H9 (cell line): ENCODE measurements around the gene BANF1. TPM values are rescaled to one million over a fixed set of nuclear protein-coding genes. Genes with fewer than 3 reads are reported as not detected.

Experiments used
- DNase-seq: peaks from one replicate; pipeline ENCODE4 v3.0.0-alpha.2; 2017
- H2AFZ ChIP-seq: one replicate; pipeline ENCODE4 v1.6.1; 2013; ENCODE audit warnings: mild to moderate bottlenecking, low read length, control low read depth, moderate library complexity
- H2AK5ac ChIP-seq: 2 replicates; pipeline ENCODE4 v1.6.1; 2013; ENCODE audit warnings: low read length, control low read depth, mixed read lengths; ENCODE audit not compliant: insufficient read length
- H2BK120ac ChIP-seq: one replicate; pipeline ENCODE4 v1.6.1; 2013; ENCODE audit warnings: low read depth, mild to moderate bottlenecking, low read length, control low read depth, inconsistent platforms; ENCODE audit not compliant: poor library complexity, severe bottlenecking
- H2BK12ac ChIP-seq: 2 replicates; pipeline ENCODE4 v1.6.1; 2013; ENCODE audit warnings: low read length, control low read depth, mixed read lengths, low read depth; ENCODE audit not compliant: insufficient read length
- H2BK15ac ChIP-seq: 2 replicates; pipeline ENCODE4 v1.6.1; 2013; ENCODE audit warnings: low read depth, low read length, control low read depth
- H2BK20ac ChIP-seq: one replicate; pipeline ENCODE4 v1.6.1; 2013; ENCODE audit warnings: low read depth, mild to moderate bottlenecking, low read length, control low read depth, inconsistent platforms; ENCODE audit not compliant: poor library complexity, severe bottlenecking
- H2BK5ac ChIP-seq: 2 replicates; pipeline ENCODE4 v1.6.1; 2013; ENCODE audit warnings: low read length, control low read depth, mixed read lengths; ENCODE audit not compliant: insufficient read length
- H3K14ac ChIP-seq: 2 replicates; pipeline ENCODE4 v1.6.1; 2013; ENCODE audit warnings: low read length, control low read depth; ENCODE audit not compliant: insufficient read depth
- H3K18ac ChIP-seq: 2 replicates; pipeline ENCODE4 v1.6.1; 2013; ENCODE audit warnings: low read depth, mild to moderate bottlenecking, mixed read lengths, low read length, control low read depth; ENCODE audit not compliant: insufficient read length
- H3K23ac ChIP-seq: 2 replicates; pipeline ENCODE4 v1.6.1; 2013; ENCODE audit warnings: low read length, control low read depth, mixed read lengths, low read depth; ENCODE audit not compliant: insufficient read length
- H3K23me2 ChIP-seq: 2 replicates; pipeline ENCODE4 v1.6.1; 2013; ENCODE audit warnings: low read depth, mild to moderate bottlenecking, mixed read lengths, low read length, control low read depth; ENCODE audit not compliant: insufficient read length, poor library complexity, severe bottlenecking
- H3K27ac ChIP-seq: 2 replicates; pipeline ENCODE4 v1.5.1; 2013; ENCODE audit warnings: low read length, control low read depth, mixed read lengths, low read depth; ENCODE audit not compliant: insufficient read length
- H3K27me3 ChIP-seq: 2 replicates; pipeline ENCODE4 v1.6.1; 2013; ENCODE audit warnings: low read length, control low read depth, inconsistent platforms; ENCODE audit not compliant: insufficient read depth
- H3K4ac ChIP-seq: 2 replicates; pipeline ENCODE4 v1.6.1; 2013; ENCODE audit warnings: low read depth, mild to moderate bottlenecking, control low read depth, inconsistent platforms, low read length, moderate library complexity
- H3K4me1 ChIP-seq: 2 replicates; pipeline ENCODE4 v1.6.1; 2013; ENCODE audit warnings: low read length, control low read depth, inconsistent platforms; ENCODE audit not compliant: insufficient read depth
- H3K4me2 ChIP-seq: 2 replicates; pipeline ENCODE4 v1.6.1; 2013; ENCODE audit warnings: low read length, control low read depth, mixed read lengths; ENCODE audit not compliant: insufficient read length, insufficient read depth
- H3K56ac ChIP-seq: 2 replicates; pipeline ENCODE4 v1.6.1; 2013; ENCODE audit warnings: low read depth, mild to moderate bottlenecking, mixed read lengths, low read length, control low read depth; ENCODE audit not compliant: insufficient read length
- H3K79me1 ChIP-seq: 2 replicates; pipeline ENCODE4 v1.6.1; 2013; ENCODE audit warnings: low read depth, mild to moderate bottlenecking, moderate library complexity, low read length, control low read depth, inconsistent platforms; ENCODE audit not compliant: insufficient read depth, poor library complexity, severe bottlenecking
- H3K79me2 ChIP-seq: 2 replicates; pipeline ENCODE4 v1.6.1; 2013; ENCODE audit warnings: low read length, control low read depth, inconsistent platforms; ENCODE audit not compliant: insufficient read depth
- H3K9ac ChIP-seq: 2 replicates; pipeline ENCODE4 v1.6.1; 2013; ENCODE audit warnings: low read length, control low read depth, mixed read lengths; ENCODE audit not compliant: insufficient read length; ENCODE audit errors: extremely low read depth
- H3K9me3 ChIP-seq: one replicate; pipeline ENCODE4 v1.6.1; 2013; ENCODE audit warnings: low read depth, low read length, inconsistent platforms; ENCODE audit not compliant: control insufficient read depth
- H3T11ph ChIP-seq: one replicate; pipeline ENCODE4 v1.6.1; 2013; ENCODE audit warnings: mild to moderate bottlenecking, low read length, control low read depth, inconsistent platforms
- H4K20me1 ChIP-seq: one replicate; pipeline ENCODE4 v1.6.1; 2013; ENCODE audit not compliant: control insufficient read depth, insufficient read length, insufficient read depth
- H4K5ac ChIP-seq: 2 replicates; pipeline ENCODE4 v1.6.1; 2013; ENCODE audit warnings: low read depth, mild to moderate bottlenecking, mixed read lengths, low read length, control low read depth; ENCODE audit not compliant: insufficient read length
- H4K8ac ChIP-seq: replicated peaks from 2 replicates; pipeline ENCODE4 v1.6.1; 2013; ENCODE audit warnings: low read length, control low read depth, mixed read lengths, low read depth; ENCODE audit not compliant: insufficient read length
- H4K91ac ChIP-seq: 2 replicates; pipeline ENCODE4 v1.6.1; 2013; ENCODE audit warnings: low read depth, mild to moderate bottlenecking, moderate library complexity, mixed read lengths, low read length, control low read depth; ENCODE audit not compliant: insufficient read length
- H3K27ac Mint-ChIP-seq, 3 experiments: 2 replicates in 2 of 3; 3 replicates in 1 of 3; pipeline ENCODE4 v1.8.0; 2020 to 2021; ENCODE audit warnings: mixed read lengths in 3 of 3, mild to moderate bottlenecking in 1 of 3, moderate library complexity in 1 of 3
- H3K27me3 Mint-ChIP-seq: 2 replicates; pipeline ENCODE4 v1.8.0; 2021; ENCODE audit warnings: low read depth, mild to moderate bottlenecking, moderate library complexity, mixed read lengths
- H3K36me3 Mint-ChIP-seq, 3 experiments: 2 replicates in 2 of 3; 3 replicates in 1 of 3; pipeline ENCODE4 v1.8.0; 2020 to 2021; ENCODE audit warnings: low read depth in 3 of 3, mixed read lengths in 3 of 3; ENCODE audit not compliant: insufficient read depth in 1 of 3
- H3K4me1 Mint-ChIP-seq, 2 experiments: 2 replicates each; pipeline ENCODE4 v1.8.0; 2020; ENCODE audit warnings: mixed read lengths in 2 of 2
- H3K4me3 Mint-ChIP-seq, 2 experiments: 2 replicates in 1 of 2; 3 replicates in 1 of 2; pipeline ENCODE4 v1.8.0; 2020 to 2021; ENCODE audit warnings: mild to moderate bottlenecking in 2 of 2, mixed read lengths in 2 of 2, moderate library complexity in 1 of 2
- H3K9me3 Mint-ChIP-seq, 2 experiments: 2 replicates in 1 of 2; 3 replicates in 1 of 2; pipeline ENCODE4 v1.8.0; 2020; ENCODE audit warnings: mild to moderate bottlenecking in 2 of 2, mixed read lengths in 2 of 2, moderate library complexity in 1 of 2
- CTCF ChIP-seq: fragments of 200-600 bp; sonication (generic); conservative IDR thresholded peaks from 3 replicates; pipeline ENCODE4 v1.8.0; 2021; ENCODE audit warnings: antibody characterized with exemption, mild to moderate bottlenecking
- WGBS: extraction: QIAGEN DNeasy Blood & Tissue Kit; methylation state at CpG from one replicate; pipeline ENCODE4 v1.1.7; 2013; ENCODE audit warnings: missing lambda C conversion rate, low lambda C conversion rate, mixed read lengths; ENCODE audit not compliant: insufficient read length; ENCODE audit errors: extremely low coverage; 5-methylcytosine and 5-hydroxymethylcytosine counted together
- total RNA-seq: library from RNA; stranded (reverse); gene quantifications from 2 replicates; pipeline ENCODE4 v1.2.1, GENCODE V29; 2021

The BANF1 gene
- total RNA-seq, 1 experiment from 2014 or later = 346 TPM

GRCh38 chr11:66020618-66021357 lies 18.5 kb downstream of the BANF1 start:
- Histone ChIP-seq H4K20me1 (no peaks in the 10 kb centered on the region), H2BK15ac (no peak overlapping the region), H3K23me2 (peaks cover 3% of the 10 kb centered on the region), H2AFZ (no peak overlapping the region), H3T11ph (no peak overlapping the region), H3K9me3 (no peaks in the 10 kb centered on the region), H3K4ac (no peak overlapping the region), H4K91ac (no peak overlapping the region), H3K56ac (no peak overlapping the region), H3K9ac (no peak overlapping the region), H3K79me1 (no peaks in the 10 kb centered on the region), H4K5ac (no peak overlapping the region), H3K27ac (no peak overlapping the region), H3K79me2 (no peaks in the 10 kb centered on the region), H3K4me1 (no peaks in the 10 kb centered on the region), H2AK5ac (no peak overlapping the region), H2BK20ac (no peak overlapping the region), H2BK5ac (no peak overlapping the region), H2BK12ac (no peak overlapping the region), H4K8ac (no peak overlapping the region), H2BK120ac (no peak overlapping the region), H3K23ac (no peak overlapping the region), H3K14ac (no peak overlapping the region), H3K27me3 (no peaks in the 10 kb centered on the region; the same call in 1 of the 2 replicates), H3K4me2 (no peak overlapping the region), H3K18ac (no peak overlapping the region)
- Mint-ChIP-seq H3K27me3 (peaks cover 38% of the 10 kb centered on the region), H3K4me3 (no peak overlapping the region), H3K9me3 (no peaks in the 10 kb centered on the region; a peak in 1 of 5 replicates), H3K4me1 (peaks cover 0 to 3% of the 10 kb centered on the region in 2 experiments; a peak in 3 of 4 replicates), H3K36me3 (no peaks in the 10 kb centered on the region; a peak in 1 of 7 replicates), H3K27ac (no peak overlapping the region; a peak in 1 of 7 replicates)
- WGBS = no CpG with 5 or more reads among the region's 25 CpGs
- no peak for TF ChIP-seq CTCF
- DNase-seq = no peak
